Endothelial cell of umbilical vein (primary cell): ENCODE results near the gene CORO6.

ENCODE experiments used
- EZH2 ChIP-seq: IDR thresholded peaks from 2 replicates; pipeline ENCODE4 v1.6.1; 2012; ENCODE audit warnings: borderline replicate concordance, low read depth, mild to moderate bottlenecking, moderate library complexity, low read length, inconsistent platforms; ENCODE audit not compliant: severe bottlenecking
- GATA2 ChIP-seq: IDR thresholded peaks from 2 replicates; pipeline ENCODE4 v1.7.0; 2011; ENCODE audit warnings: low read depth, mild to moderate bottlenecking, moderate library complexity, mixed read lengths, low read length; ENCODE audit not compliant: insufficient read length, insufficient read depth
- JUN ChIP-seq: IDR thresholded peaks from 2 replicates; pipeline ENCODE4 v1.6.1; 2011; ENCODE audit warnings: borderline replicate concordance, low read depth; ENCODE audit not compliant: insufficient read length, insufficient read depth
- POLR2A ChIP-seq: IDR thresholded peaks from 2 replicates; pipeline ENCODE4 v1.6.1; 2012; ENCODE audit warnings: low read depth, mild to moderate bottlenecking, control low read depth, low read length
- POLR2AphosphoS5 ChIP-seq: IDR thresholded peaks from 2 replicates; pipeline ENCODE4 v1.6.1; 2012; ENCODE audit warnings: low read depth, mild to moderate bottlenecking, control low read depth, low read length, moderate library complexity; ENCODE audit not compliant: insufficient read depth
- TF ChIP-seq, protein P1 (sequence below), 2 donors: IDR thresholded peaks; 1 replicate in 1 of 2; 2 replicates in 1 of 2; pipeline ENCODE4 v1.5.1; 2011; ENCODE audit warnings: low read length in 2 of 2, mild to moderate bottlenecking in 2 of 2, moderate library complexity in 2 of 2, control low read depth in 1 of 2, inconsistent platforms in 1 of 2, low read depth in 1 of 2; ENCODE audit not compliant: insufficient read depth in 1 of 2; ENCODE audit errors: extremely low read depth in 1 of 2
- TF ChIP-seq, protein P2 (sequence below): IDR thresholded peaks from 2 replicates; pipeline ENCODE4 v1.6.1; 2011; ENCODE audit not compliant: insufficient read depth, insufficient read length

DNA sequence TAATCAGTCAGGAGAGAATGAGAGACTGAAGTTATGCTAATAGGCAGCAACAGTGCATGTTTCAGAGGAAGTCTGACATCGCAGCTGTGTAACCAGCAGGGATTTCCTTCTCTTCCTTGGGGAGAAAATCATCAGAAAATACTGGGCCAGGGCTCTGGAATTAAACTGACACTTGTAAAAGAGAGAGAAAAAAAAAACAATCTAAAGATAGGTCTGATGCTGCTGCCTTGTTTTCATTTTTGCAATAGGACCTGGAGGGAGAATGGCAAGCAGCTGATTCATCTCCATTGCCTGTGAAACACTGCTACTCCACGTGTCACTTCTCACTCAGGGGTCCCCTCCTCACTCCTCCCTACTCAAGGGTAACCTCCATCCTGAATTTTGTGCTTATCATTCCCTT lies 17.7 kb upstream of the CORO6 start:
- peak; percentile 8 for TF ChIP-seq JUN
- no peak for TF ChIP-seq POLR2A
- TF ChIP-seq, protein P1, sequence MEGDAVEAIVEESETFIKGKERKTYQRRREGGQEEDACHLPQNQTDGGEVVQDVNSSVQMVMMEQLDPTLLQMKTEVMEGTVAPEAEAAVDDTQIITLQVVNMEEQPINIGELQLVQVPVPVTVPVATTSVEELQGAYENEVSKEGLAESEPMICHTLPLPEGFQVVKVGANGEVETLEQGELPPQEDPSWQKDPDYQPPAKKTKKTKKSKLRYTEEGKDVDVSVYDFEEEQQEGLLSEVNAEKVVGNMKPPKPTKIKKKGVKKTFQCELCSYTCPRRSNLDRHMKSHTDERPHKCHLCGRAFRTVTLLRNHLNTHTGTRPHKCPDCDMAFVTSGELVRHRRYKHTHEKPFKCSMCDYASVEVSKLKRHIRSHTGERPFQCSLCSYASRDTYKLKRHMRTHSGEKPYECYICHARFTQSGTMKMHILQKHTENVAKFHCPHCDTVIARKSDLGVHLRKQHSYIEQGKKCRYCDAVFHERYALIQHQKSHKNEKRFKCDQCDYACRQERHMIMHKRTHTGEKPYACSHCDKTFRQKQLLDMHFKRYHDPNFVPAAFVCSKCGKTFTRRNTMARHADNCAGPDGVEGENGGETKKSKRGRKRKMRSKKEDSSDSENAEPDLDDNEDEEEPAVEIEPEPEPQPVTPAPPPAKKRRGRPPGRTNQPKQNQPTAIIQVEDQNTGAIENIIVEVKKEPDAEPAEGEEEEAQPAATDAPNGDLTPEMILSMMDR (IDR thresholded peaks at IDR 0.05; ENCODE audit: extremely low read depth in 1 of 2, insufficient read depth in 1 of 2, low read depth in 1 of 2, low read length in 2 of 2), result no peak
- no peak for TF ChIP-seq GATA2
- TF ChIP-seq, protein P2, sequence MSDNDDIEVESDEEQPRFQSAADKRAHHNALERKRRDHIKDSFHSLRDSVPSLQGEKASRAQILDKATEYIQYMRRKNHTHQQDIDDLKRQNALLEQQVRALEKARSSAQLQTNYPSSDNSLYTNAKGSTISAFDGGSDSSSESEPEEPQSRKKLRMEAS, result no peak
- TF ChIP-seq POLR2AphosphoS5, result no peak
- TF ChIP-seq EZH2, result no peak
